Mononuclear cell (primary cell): ENCODE measurements around the gene MAPK9. TPM values are rescaled to one million over a fixed set of nuclear protein-coding genes. Genes with fewer than 3 reads are reported as not detected.

Experiments used
- H3K27me3 ChIP-seq: 2 replicates; pipeline ENCODE4 v1.6.0; 2011; ENCODE audit warnings: low read length, control low read depth; ENCODE audit not compliant: insufficient read depth
- H3K4me1 ChIP-seq: 2 replicates; pipeline ENCODE4 v1.5.1; 2011; ENCODE audit warnings: mild to moderate bottlenecking, low read length, control low read depth; ENCODE audit not compliant: insufficient read depth
- H3K4me3 ChIP-seq: 2 replicates; pipeline ENCODE4 v1.5.1; 2011; ENCODE audit warnings: mild to moderate bottlenecking, low read length, moderate library complexity
- H3K9me3 ChIP-seq: 2 replicates; pipeline ENCODE4 v1.5.1; 2011; ENCODE audit warnings: low read depth, mild to moderate bottlenecking, control low read depth, low read length
- total RNA-seq: library from RNA; depleted of rRNA; stranded (reverse); fragments of >200 nt; gene quantifications from one replicate; pipeline ENCODE4 v1.2.3, GENCODE V29; 2012

Gene MAPK9
- total RNA-seq, 1 donor, result 36.0 TPM

DNA sequence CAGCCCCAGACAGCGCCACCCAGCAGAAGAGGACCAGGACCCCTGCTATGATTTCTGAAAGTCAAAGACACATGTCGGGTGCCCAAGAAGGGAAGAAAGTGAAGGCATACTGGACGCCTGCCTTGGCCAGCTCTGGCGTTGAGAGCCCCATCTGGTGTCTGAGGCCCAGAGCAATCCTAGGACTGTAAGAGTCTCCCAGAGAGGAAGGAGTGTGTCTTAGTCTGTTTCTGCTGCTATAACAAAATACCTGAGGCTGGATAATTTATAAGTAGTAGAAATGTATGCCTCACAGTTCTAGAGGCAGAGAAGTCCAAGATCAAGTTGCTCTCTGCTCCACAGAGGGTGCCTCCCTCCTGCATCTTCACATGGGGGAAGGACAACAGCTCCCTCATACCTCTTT lies 93.7 kb downstream of the MAPK9 start:
- Histone ChIP-seq H3K9me3 (no peaks in the 10 kb centered on the region), H3K27me3 (no peaks in the 10 kb centered on the region), H3K4me1 (no peaks in the 10 kb centered on the region), H3K4me3 (no peak overlapping the region)

DNA sequence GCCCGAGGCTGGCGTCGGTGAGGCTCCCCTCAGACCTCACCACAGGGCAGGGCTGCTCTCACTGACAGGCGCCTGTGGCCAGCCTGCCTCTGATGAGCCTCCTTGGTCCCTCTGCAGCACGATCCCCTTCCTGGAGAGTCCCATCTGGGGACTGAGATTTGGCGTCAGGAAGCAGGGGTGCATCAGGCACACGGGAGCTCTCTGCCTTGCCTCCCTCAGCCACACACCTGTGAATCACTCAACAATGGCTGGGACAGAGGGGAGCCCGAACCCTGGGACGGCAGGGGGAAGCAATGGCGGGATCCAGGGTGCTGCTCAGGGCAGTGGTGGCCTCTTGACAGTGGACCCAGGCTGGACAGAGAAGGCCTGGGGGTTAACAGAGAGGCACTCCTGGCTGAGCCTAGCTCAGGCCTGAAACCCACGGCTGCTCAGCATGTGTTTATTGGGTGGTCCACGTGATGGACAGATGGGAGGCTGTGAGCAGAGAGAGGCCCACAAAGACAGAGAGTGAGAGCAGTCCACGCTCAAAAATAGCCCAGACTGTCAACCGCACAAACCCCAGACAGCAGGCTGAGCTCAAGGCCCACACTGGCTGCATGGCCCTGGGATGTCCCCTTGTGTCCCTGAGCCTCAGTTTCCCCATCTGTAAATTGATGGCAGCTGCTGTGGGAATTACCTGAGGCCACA lies 94.7 kb downstream of the MAPK9 start:
- Histone ChIP-seq H3K4me3 (no peak overlapping the region), H3K27me3 (no peaks in the 10 kb centered on the region), H3K9me3 (no peaks in the 10 kb centered on the region), H3K4me1 (no peaks in the 10 kb centered on the region)

DNA sequence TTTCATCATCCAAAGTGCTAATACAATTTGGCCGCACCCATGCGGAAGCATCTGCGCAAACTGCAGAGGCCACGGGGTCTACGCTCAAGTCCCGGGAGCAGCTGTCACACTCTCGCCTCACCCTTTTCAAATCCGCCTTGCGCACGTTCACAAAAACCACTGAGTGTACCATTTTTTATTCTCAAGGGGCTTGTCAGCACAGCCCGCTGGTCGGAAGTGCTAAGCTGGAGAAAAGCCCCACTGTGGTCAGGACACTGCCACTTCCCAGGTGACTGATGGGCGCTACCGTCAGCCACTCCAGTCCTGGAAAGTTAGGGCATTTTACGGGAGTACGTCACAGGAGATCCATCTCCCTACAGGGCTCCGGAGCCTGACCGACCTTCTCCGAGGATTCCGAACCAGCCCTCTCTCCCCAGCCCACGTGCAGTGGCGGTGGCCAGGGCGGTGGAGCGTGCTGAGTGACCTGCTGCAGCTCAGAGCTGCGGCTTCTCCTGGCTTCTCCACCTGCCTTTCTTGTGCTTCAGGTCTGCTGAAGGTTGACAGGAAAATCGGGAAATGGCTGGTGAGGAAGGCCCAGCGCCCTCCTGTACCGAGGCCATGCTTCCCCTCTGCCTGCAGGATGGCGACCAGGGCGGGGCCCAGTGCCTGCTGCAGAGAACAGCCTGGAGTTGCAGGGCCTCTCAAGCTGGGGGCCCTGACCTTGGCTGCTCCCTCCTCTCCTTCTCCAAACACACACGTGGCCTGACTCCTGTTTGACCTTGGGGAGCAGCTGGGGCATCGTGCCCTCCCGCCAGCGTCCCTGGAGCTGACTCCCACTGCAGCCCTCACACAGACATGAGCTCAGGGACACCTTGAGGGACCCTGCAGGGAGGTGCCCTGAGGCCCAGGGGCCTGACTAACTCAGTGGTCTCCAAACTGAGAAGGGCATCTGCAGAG lies 97.2 kb downstream of the MAPK9 start:
- Histone ChIP-seq H3K9me3 (no peaks in the 10 kb centered on the region), H3K4me1 (no peaks in the 10 kb centered on the region), H3K4me3 (no peak overlapping the region), H3K27me3 (no peaks in the 10 kb centered on the region)

GRCh38 chr5:180193749-180194375 lies 98.0 kb downstream of the MAPK9 start:
- Histone ChIP-seq H3K4me3 (no peak overlapping the region), H3K4me1 (no peaks in the 10 kb centered on the region), H3K9me3 (no peaks in the 10 kb centered on the region), H3K27me3 (no peaks in the 10 kb centered on the region)

DNA sequence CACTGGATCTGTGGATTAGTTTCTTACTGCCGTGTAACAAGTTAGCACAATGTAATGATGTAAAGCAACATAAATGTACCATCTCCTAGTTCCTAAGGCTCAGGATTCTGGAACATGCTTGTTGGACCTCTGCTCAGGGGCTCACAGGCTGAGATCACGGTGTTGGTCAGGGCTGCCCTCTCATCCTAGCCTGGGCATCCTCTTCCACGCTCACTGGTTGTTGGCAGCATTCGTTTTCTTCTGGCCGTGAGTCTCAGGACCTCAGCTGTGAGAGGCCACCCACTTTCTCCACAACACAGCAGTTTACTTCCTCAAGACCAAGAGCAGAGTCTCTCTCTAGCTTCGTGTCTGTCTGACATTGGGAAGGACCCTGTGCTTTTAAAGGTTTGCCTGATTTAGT lies 100.2 kb downstream of the MAPK9 start:
- Histone ChIP-seq H3K4me3 (no peak overlapping the region), H3K4me1 (no peaks in the 10 kb centered on the region), H3K27me3 (no peaks in the 10 kb centered on the region), H3K9me3 (no peaks in the 10 kb centered on the region)

DNA sequence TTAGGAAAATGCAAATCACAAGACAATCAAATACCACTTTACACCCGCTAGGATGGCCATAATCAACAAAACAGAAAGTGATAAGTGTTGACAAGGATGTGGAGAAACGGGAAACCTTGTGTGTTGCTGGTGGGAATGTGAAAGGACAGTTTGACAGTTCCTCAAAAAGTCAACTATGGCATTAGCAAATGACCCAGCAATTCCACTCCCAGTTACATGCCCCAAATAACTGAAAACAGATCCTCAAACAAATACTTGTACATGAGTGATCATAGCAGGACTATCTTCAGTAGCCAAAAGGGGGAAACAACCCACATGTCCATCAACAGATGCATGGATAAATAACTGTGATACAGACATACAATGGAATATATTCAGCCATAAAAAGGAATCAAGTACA lies 104.1 kb downstream of the MAPK9 start:
- H3K27me3 ChIP-seq, result no peaks in the 10 kb centered on the region
- no peak overlapping the region for H3K4me3 ChIP-seq
- H3K4me1 ChIP-seq, result no peaks in the 10 kb centered on the region
- H3K9me3 ChIP-seq, result no peaks in the 10 kb centered on the region

Other genes with a start within 250 kb of the MAPK9 start
- gene RNF130, start 220.3 kb downstream of the MAPK9 start, total RNA-seq, result 128 TPM
- gene RASGEF1C, start 82.9 kb downstream of the MAPK9 start, total RNA-seq, result not detected
- 1.7 TPM for gene GFPT2, start 61.3 kb upstream of the MAPK9 start, total RNA-seq
- gene CNOT6, start 202.3 kb upstream of the MAPK9 start, total RNA-seq, result 8.1 TPM